ENCODE data around the gene ACVRL1. TPM values are rescaled to one million over a fixed set of nuclear protein-coding genes. Genes with fewer than 3 reads are reported as not detected.

Gene ACVRL1
- total and polyA plus RNA-seq, 9 of the 15 experiments (the other 6 are each of a cell fraction or from before 2014, with no cell fraction given), result 0.07 to 1.4 (median 0.30) TPM

- TF ChIP-seq ZNF785 (CRISPR knock-in tag; IDR thresholded peaks at IDR 0.05), result no peak
- TF ChIP-seq MAX (CRISPR knock-in tag; IDR thresholded peaks at IDR 0.05), result 0 out of 2 replicates have a peak, but pooled peaks have one; percentile 9
- TF ChIP-seq BRF1 (IDR thresholded peaks at IDR 0.05; ENCODE audit: borderline replicate concordance, extremely low read depth, insufficient read length), result no peak
- TF ChIP-seq ZBTB7A (IDR thresholded peaks at IDR 0.05; ENCODE audit: borderline replicate concordance, control insufficient read depth, low read depth, low read length), result peak; percentile 71; the same call in 1 of the 2 replicates
- TF ChIP-seq, protein P1, sequence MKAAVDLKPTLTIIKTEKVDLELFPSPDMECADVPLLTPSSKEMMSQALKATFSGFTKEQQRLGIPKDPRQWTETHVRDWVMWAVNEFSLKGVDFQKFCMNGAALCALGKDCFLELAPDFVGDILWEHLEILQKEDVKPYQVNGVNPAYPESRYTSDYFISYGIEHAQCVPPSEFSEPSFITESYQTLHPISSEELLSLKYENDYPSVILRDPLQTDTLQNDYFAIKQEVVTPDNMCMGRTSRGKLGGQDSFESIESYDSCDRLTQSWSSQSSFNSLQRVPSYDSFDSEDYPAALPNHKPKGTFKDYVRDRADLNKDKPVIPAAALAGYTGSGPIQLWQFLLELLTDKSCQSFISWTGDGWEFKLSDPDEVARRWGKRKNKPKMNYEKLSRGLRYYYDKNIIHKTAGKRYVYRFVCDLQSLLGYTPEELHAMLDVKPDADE (conservative IDR thresholded peaks at IDR 0.05; ENCODE audit: control insufficient read depth, low read depth, low read length), result no peak
- TF ChIP-seq SMC3 (conservative IDR thresholded peaks at IDR 0.05; ENCODE audit: insufficient read depth, low read depth, low read length), result peak; percentile 58
- 0 out of 4 replicates have a peak, but pooled peaks of 1 of the 2 experiments have one; percentile 45 for TF ChIP-seq SRF (CRISPR knock-in tag; IDR thresholded peaks at IDR 0.05)
- TF ChIP-seq CREB3L1 (IDR thresholded peaks at IDR 0.05; ENCODE audit: borderline replicate concordance, low read depth), result no peak
- no peak for TF ChIP-seq RUNX1 (IDR thresholded peaks at IDR 0.05; ENCODE audit: low read depth)
- TF ChIP-seq NKRF (IDR thresholded peaks at IDR 0.05; ENCODE audit: borderline replicate concordance), result no peak
- no peak for TF ChIP-seq CHD4 (IDR thresholded peaks at IDR 0.05; ENCODE audit: insufficient read depth, insufficient replicate concordance, low read depth, low read length, poor library complexity, severe bottlenecking)
- no peak for TF ChIP-seq MAFG (tag; conservative IDR thresholded peaks at IDR 0.05)
- TF ChIP-seq, protein P2, sequence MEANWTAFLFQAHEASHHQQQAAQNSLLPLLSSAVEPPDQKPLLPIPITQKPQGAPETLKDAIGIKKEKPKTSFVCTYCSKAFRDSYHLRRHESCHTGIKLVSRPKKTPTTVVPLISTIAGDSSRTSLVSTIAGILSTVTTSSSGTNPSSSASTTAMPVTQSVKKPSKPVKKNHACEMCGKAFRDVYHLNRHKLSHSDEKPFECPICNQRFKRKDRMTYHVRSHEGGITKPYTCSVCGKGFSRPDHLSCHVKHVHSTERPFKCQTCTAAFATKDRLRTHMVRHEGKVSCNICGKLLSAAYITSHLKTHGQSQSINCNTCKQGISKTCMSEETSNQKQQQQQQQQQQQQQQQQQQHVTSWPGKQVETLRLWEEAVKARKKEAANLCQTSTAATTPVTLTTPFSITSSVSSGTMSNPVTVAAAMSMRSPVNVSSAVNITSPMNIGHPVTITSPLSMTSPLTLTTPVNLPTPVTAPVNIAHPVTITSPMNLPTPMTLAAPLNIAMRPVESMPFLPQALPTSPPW (CRISPR knock-in tag; IDR thresholded peaks at IDR 0.05), result 0 out of 2 replicates have a peak, but pooled peaks have one; percentile 33
- TF ChIP-seq, protein P3, sequence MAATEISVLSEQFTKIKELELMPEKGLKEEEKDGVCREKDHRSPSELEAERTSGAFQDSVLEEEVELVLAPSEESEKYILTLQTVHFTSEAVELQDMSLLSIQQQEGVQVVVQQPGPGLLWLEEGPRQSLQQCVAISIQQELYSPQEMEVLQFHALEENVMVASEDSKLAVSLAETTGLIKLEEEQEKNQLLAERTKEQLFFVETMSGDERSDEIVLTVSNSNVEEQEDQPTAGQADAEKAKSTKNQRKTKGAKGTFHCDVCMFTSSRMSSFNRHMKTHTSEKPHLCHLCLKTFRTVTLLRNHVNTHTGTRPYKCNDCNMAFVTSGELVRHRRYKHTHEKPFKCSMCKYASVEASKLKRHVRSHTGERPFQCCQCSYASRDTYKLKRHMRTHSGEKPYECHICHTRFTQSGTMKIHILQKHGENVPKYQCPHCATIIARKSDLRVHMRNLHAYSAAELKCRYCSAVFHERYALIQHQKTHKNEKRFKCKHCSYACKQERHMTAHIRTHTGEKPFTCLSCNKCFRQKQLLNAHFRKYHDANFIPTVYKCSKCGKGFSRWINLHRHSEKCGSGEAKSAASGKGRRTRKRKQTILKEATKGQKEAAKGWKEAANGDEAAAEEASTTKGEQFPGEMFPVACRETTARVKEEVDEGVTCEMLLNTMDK (IDR thresholded peaks at IDR 0.05; ENCODE audit: borderline replicate concordance, insufficient read depth, low read depth, low read length, poor library complexity, severe bottlenecking), result peak; percentile 75
Observed at GRCh38 chr12:51923506-51924365, 16.4 kb downstream of the ACVRL1 start (continued).
